Dedifferentiated amniotic fluid mesenchymal stem cell (primary cell): Measurements from ENCODE around the gene TRMT61B.
A peak's percentile ranks its signal among the peaks of the same experiment; 100 is the strongest.

Experiments used
- DNase-seq: peaks from one replicate; pipeline ENCODE4 v3.0.0-alpha.2; 2016; ENCODE audit errors: extremely low spot score

TRMT61B gene

GRCh38 chr2:28870146-28870891, at the start of gene TRMT61B:
TSS of gene TRMT61B (minus strand) at chr2:28870309. CDS start at chr2:28870277, 32 bp downstream.
- peak; percentile 92 for DNase-seq

DNA sequence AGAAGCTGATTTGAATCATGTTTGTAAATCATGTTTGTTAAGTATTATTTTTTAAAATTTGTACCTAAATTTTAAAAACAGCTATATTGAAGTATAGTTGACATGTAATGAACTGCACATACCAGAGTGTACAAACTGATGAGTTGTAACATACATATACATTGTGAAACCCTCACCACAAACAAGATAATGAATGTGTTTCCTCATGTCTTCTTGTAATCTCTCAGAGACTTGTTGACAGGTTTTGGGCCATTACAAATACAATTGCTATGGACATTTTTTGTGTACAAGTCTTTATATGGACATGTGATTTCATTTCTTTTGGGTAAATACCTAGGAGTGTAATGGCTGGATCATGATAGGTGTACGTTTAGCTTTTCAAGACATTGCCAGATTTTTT, 45.8 kb upstream of the TRMT61B start:
- no peak for DNase-seq

GRCh38 chr2:28909655-28910353, 39.7 kb upstream of the TRMT61B start:
- DNase-seq, result no peak

DNA sequence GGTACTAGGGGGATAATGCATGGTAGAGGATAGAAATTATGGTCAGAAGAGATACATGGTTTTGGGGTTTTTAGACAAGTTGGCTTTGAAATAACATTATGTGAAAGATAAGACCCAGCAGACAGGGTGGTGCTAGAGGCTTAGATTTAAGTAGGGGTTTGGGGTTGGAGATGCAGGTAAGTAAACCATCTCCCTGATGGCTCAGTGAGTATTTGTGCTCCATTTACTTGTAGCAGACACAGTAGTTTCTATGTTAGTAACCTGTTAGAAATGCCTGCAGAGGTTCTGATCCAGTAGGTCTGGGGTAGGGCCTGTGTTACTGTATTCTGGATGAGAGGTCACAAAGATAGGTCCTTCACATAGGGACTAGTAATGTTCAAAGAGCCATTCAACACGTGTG, 38.1 kb upstream of the TRMT61B start:
- no peak for DNase-seq

- DNase-seq, result no peak
Measured at GRCh38 chr2:28906821-28907220, 36.7 kb upstream of the TRMT61B start.

DNA sequence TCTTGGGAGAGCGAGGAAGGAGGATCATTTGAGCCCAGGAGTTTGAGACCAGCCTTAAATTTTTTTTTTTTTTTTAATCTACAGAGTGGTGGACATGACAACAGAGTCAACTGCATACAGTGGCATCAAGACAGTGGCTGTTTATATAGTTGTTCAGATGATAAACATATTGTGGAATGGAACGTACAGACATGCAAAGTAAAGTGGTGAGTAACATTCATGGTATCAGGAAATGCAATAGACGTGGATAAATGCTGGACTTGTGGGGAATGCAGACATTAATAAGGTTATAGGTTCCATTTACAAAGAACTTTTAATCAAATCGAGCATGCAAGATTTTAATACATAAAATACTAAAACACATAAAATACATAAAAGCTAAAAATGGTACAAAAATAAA, 36.3 kb upstream of the TRMT61B start:
- DNase-seq, result no peak

GRCh38 chr2:28905533-28905932, 35.4 kb upstream of the TRMT61B start:
- DNase-seq, result no peak

DNA sequence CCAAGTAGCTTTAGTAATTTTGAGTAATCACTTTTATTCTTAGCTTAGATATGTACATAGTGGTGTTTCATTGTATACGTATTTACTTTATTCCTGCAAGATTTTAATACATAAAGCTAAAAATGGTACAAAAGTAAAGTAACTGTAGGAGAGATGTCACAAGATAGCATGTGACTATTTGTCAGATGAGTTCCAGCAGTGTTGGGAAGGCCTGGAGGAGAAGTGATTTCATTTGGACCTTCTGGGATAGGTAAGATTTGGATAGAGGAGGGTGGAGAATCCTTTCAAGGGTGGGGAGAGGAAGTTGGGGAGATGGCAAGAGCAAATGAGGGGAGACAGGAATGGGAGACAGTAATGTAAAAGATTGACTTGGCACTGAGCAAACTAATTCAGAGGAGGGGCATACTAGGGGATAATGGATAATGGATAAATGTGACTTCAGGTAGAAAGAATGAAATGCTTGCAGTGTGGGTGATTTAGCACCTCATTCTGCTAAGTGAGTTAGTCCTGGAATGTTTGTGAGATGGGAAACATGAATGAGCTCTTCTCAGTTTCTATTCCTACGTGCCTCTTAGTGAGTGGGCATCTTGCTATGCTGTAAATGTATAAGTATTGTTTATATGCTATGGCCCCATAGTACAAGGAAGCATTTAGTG, 34.8 kb upstream of the TRMT61B start:
- DNase-seq, result no peak

- no peak for DNase-seq
Measured at GRCh38 chr2:28904295-28904694, 34.2 kb upstream of the TRMT61B start.

DNA sequence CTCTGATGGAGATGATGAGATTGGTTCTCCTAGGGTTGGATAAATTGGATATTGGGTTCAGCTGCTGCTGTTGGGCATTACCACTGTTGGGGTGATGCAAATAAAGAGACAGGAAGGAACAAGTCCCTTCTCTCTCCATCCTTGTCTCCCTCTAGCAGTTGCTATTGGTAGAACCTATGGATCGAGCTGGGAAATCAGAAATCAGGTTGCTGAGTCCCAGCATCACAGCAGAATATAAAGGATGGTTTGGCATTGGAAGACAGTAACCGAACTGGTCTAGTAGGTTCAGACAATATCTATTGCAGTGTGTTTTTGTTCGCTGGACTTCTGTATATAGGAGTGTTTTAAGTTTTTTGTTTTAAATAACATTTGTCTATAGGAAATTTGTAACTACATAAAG, 32.5 kb upstream of the TRMT61B start:
- DNase-seq, result no peak

- no peak for DNase-seq
Measured at GRCh38 chr2:28901841-28902240, 31.7 kb upstream of the TRMT61B start.

DNA sequence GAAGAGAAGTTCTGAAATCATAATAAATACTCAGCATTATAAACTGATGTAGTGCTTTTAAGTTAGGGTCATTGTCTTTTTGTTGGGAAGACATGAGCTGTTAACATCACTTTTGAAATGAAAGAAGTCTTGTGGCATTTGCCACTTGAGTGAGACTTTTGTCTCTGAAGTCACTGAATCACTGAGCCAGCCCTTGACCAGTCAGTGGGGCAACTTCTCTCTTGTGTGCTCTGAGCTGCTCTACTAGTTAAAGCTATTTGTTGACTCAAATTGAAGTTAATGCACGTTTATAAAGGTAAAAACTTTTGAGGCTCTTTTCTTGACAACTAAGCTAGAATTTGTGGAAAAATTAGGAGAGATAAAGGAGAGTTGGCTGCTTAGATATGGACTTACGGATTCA, 31.1 kb upstream of the TRMT61B start:
- DNase-seq, result no peak

GRCh38 chr2:28898048-28898447, 27.9 kb upstream of the TRMT61B start:
- no peak for DNase-seq

DNA sequence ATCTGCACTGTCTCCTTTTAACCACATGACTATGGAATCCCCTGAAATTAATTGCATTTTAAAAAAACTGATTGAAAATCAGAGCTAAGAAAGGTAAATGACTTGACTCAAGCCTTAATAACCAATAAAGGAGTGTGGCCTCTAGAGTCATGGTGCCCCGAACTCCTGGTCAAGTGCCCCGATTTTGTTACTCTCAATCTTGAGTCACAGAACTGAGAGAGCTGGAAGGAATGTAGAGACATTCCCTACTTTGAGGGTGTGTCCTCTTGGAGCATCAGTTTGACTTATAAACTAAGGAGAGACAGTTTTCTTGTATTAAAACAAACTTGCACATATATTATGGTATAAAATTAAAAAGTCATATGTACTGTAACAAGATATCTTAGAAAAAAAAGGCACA, 26.8 kb upstream of the TRMT61B start:
- DNase-seq, result peak; percentile 51

DNA sequence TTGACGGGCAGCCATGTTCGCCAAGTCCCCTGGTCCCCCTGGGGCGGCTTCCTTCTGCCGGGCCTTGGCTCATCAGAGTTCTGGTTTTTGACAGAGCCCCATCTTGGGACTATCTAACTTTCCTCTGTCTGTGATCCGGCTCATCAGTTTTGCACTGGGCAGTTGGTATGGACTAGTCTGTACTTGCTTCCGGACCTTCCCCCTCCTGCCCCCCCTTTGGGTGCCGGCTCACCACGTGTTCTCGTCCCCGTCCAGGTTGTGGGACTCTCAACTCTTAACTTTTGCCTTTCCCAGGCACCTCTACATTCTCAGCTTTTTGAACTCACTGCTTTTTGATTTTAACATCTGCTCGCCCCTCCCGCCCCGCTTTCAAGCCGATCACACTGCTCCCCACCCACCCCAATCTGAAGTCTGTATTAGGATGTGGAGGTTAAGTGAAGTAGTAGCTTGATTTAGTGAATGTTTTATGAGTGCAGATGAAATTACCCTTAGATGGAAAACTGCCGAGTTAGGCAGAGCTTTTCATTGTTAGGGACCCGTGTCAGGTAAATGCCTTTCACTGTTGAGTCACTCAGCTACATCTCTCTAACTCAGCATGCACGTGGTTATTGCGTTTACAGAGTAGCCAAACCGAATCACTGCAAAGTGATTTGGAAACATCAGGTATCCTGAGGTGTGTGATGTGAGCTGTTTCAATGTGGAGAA, 25.2 kb upstream of the TRMT61B start:
- DNase-seq, result peak; percentile 26

DNA sequence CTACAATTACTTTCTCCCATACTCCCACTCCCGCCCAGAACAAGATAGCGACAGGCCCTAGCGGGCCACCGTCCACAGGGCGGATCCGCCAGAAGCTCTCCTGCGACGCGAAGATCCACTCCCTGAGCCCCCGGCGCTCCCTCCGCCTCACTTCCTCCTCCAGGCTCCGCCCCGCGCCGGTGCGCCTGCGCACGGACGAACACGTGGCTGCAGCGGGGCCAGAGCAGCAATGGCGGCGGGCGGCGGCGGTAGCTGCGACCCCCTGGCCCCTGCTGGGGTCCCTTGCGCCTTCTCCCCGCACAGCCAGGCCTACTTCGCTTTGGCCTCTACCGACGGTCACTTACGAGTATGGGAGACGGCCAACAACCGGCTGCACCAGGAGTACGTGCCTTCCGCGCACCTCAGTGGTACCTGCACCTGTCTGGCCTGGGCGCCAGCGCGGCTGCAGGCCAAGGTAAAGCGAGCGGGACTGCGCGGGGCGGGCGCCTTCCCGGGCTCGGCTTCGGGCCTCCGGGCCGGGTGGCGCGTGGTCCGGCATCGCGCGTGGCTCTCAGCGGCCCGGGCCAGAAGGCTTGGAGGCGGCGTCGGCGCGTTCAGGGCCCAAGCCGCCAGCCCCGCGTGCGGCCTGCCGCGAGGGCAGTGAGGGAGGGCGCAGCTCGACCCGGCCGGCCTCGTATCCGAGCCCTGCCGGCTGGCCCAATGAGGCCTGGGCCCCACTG, 24.5 kb upstream of the TRMT61B start, which contains the start of gene WDR43:
TSS of gene WDR43 (plus strand) at position 198 of the 719 bp plus-strand sequence. CDS start at position 230, 32 bp downstream.
- peak; percentile 98 for DNase-seq

DNA sequence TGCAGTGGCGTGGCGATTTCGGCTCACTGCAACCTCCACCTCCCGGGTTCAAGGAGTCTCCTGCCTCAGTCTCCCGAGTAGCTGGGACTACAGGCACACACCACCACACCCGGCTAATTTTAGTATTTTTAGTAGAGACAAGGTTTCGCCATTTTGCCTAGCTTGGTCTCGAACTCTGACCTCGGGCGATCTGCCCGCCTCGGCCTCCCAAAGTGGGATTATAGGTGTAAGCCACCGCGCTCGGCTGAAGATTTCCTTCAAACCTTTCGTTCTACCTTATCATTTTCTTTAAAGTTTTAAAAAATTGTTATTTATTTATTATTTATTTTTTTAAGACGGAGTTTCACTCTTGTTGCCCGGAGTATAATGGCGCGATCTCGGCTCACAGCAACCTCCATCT, 23.4 kb upstream of the TRMT61B start:
- DNase-seq, result no peak

GRCh38 chr2:28880193-28880592, 10.1 kb upstream of the TRMT61B start:
- no peak for DNase-seq

DNA sequence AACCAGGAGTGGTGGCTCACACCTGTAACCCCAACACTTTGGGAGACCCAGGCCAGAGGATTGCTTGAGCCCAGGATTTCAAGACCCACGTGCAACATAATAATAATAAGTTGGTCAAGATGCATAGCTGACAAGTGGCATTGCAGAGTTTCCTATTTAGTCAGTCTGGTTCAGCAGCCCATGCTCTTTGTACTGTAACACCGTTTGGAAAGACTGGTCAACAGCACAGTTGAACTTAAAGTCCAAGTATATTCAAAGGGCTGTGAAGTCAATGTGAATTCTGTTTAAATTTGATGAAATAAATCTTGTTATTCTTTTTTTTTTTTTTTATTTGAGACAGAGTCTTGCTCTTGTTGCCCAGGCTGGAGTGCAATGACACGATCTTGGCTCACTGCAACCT, 1.5 kb upstream of the TRMT61B start:
- DNase-seq, result no peak

DNA sequence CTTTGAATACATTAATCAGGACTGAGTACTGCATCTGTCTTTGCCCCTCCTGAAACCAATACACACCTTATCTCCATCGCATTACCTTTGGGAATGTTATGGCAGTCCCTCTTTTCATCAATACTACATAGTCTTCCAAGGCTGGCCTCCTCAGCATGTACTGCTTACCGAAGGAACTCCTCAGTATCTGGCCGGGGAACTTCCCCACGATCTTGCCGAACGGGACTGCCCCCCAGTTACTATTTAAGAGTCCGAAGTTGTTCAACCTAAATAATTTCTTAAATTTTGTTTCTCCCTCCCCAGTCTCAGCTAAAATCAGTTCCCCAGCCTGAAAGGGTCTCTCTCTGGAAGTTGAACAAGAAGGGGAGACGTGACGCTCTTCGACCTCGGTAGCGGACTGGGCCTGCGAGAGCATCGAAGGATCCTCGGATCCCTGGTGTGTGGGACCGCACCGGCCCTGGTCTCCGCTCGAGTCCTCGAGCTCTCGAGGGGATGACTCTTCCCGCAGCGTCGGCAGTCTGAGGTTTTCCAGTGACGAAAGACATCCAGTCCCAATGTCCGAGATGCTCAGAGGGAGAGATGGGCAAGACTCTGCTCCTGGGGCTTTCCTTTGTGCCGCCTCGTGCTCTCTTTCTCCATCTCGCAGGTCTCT, 489 bp downstream of the TRMT61B start:
- peak; percentile 15 for DNase-seq

- DNase-seq, result no peak
Measured at GRCh38 chr2:28868611-28869010, 1.5 kb downstream of the TRMT61B start.
